NCI-H2196 treated with DMSO at 0.1 percent for 48 hours (cell line): ENCODE data around the gene POC1B.

Experiments used
- DNase-seq: peaks from one replicate; lab custom pipeline; 2025; ENCODE audit not compliant: unreplicated experiment; lab: John Stamatoyannopoulos, UW

The POC1B gene

DNA sequence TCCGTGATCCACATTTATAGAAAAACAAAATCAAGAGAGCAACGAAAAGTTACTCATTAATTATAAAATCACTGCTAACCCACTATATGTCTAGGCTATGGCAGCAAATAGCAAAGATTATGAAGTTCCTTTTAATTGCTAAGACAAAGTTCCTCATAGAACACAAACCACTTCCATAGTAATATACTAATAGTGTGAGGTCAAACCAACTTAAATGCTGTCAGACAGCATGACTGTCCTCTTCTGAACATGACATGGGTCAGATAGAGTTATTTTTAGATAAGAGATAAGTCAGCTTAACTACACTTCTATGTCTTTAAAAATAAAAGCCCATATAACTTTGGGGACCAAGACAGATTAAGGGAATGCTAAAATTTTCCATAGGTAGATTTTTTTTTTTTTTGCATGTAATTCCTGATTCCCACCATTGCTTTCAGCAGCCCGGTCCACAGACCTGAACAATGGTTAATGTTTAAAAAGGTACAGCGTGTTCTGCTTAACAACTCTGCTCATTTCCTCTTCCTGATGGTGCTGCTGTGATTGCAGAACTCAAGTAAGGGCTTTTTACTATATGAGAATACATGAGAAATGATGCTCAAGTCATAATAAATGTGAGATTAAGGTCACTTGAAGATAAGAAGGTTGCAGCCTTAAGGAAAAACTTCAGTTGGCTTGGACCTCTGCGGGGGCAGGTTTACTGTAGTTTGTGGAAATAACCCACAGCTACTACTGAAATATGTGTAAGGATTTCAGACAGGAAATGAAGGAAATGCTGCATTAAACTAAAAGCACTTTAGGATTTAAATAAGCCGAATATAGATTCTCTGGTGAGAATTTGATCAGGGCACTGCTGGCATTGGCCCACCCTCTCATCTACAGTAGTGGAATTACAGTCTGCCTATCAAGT is 135.8 kb downstream of the POC1B start:
- DNase-seq: no peak

DNA sequence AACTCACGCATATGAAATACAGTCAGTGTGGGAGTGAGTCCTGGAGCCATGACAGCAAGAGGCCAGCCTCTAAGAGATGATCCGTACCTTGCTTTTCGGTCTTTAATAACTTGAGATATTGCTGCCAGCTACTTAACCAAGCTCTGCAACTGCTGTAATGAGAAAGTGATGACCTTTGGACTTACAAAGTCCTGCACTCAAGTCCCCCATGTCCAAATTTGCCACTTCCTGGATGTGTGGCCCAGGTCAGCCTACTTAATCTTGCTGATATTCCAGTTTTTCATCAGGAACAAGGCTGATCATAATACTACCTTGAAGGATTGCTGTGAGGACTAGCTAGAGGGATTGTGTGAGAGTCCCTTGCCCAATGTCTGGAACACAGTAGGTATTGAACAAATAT is 139.7 kb downstream of the POC1B start:
- DNase-seq: no peak

- DNase-seq: no peak
These were observed 141.0 kb downstream of the POC1B start for GRCh38 chr12:89384807-89385206.

GRCh38 chr12:89384050-89384758 is 141.6 kb downstream of the POC1B start:
- DNase-seq: no peak

GRCh38 chr12:89383235-89384049 is 142.4 kb downstream of the POC1B start:
- DNase-seq: no peak

DNA sequence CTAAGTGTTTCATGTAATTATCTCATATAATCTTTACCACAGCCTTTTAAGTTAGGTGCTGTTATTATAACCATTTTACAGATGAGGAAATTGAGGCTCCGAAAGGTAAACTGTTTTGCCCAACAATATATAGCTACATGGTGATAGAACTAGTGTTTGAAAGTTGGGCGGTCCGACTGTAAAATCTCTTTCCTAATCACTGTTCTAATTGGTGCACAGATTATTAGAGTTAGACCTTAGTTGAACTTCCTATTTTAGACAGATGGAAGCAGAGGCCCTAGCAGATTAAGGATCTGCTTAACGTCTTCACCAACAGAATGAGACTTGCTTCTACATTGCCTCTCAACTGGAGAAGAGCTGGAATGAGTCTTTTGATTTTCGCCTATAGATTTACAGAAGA is 143.5 kb downstream of the POC1B start:
- no peak for DNase-seq

- DNase-seq: no peak
These were observed 145.9 kb downstream of the POC1B start for GRCh38 chr12:89379839-89380467.

DNA sequence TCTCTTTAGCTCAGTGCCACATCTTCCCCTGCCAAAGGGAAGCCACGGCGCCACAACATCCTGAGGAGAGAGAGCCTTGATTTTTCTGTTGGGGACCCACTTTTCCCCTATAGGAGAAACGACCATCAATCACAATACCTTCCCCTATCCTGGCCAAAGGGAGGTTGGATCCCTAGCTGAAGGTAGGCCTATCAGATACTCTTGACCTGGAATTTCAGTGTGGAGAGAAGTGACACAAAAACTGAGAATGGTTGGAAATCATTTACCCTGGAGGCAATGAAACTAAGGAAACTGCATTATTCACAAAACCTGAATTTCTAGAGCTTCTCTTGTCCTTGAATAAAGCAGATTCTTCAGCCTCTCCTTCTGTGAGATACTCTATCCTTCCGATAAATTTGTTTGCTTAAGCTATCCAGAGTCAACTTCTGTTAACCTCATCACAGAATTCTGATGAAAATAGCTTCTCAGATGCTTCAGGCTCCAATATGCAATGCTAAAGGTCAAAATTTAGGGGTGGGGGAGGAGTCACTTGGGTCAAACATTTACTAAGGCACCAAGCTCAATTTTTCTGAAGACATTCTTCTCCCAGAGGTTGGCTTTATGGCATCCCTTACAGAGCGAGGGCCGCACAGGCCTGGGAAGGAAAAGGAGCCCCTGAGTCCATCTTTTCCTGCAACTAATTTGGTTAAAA is 146.6 kb downstream of the POC1B start:
- no peak for DNase-seq

DNA sequence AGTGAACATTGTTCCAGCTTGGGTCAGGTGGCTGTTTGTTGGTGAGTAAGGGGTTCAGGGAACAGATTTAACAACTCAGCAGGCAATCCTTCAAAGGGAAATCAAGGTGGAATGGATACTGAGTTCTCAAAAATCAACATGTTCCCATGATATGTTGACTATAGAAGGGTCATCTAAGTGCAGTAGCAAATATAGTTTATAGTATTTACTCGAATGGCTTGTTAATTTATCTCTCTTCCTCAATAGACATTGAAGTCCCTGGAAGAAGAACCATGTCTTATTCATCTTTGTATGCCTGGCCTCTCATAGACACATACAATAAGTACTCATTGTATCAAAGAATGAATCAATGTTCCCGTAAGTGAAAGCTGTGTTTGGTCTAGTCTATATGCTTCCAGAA is 149.0 kb downstream of the POC1B start:
- no peak for DNase-seq

DNA sequence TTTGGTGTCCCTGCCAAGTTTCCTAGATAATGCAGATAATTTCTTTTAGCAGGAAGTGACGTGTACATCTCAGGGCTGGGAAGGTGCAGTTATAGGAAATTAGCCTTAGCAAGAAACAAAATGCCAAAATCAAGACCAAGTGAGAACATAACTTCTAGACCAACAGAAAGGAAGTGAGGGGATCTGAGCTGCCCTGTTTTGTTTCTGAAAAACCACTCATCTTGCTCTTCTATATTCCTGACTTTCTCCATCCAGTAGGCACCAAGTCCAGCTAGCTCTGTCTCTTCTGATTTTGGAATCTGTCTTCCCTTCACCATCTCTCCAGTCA is 149.7 kb downstream of the POC1B start:
- DNase-seq: no peak

GRCh38 chr12:89373763-89374572 is 151.9 kb downstream of the POC1B start:
- no peak for DNase-seq

DNA sequence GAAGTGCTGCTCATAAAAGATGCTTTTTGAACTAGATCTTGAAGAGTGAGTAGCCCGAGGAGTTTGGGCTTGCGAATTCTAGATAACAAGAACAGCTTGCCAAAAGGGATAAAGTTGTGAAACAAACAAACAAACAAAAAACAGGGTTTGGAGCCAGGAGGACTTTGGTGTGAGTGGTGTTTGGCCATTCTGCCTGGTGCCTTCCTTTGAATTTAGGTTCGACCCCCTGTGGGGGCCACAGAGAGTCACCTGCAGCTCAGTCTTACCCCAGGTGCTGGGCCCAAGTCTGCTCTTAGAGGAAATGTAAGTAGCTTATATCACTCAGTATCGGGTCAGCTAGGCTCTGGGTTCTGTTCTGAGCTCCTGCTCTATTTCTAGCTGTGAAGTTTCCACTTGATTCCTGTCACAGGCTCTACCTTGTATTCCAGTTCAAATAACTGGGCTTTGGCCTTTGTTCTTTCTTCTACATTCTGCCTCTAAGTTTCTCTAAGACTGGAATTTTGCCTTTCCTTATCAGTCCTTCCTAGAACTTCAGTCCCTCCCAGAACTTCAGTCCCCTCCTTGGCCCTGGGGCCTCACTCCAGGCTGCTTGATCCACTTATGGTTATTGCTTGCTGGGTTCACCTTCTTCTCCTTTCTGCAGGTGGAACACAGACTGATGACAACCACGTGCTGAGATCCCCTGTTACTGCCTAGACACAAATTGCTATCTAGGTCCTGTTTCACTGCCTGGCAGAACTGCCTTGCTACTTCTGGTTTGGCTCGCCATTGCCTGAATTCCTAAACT is 153.1 kb downstream of the POC1B start:
- no peak for DNase-seq

DNA sequence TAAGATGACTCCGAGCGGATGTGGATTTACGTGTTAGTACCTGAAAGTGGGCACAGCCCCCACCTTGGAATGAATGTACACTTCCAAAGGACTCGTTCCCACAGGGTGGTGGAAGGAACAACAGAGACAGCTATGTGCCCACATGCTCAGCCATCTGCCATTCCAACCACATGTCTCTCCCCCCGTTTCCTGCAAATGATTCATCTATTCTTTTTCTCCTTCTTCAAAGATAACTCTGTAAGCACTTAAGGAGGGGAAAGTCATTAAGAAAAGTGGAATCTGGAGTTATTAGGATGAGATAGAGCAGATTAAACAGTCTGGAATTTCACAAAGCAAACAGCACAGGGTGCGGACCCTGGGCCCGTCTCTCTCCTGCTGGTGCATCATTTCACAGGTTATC is 155.0 kb downstream of the POC1B start:
- no peak for DNase-seq

DNA sequence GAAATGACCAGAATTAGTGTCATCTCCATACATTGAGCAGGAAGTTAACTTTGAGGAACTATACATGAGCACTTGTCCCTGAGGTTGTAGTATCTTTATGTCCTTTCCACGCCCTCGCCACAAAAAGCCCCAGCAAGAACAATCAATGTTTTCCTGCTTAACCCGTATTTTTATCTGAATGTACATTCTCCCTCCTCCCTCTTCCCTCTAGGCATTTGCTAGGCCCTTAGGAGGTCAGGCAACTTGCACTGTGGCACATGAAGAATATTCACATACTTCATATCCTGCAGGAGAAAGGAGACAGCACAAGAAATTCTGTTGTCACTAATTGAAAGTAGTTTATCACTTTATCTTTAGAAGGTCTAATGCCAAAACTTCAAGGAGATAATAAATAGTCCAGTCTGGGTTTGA is 155.4 kb downstream of the POC1B start:
- DNase-seq: no peak
